NT2/D1 (cell line): ENCODE data around the gene SURF2.
"Not testable (repeated sequence)": the region's sequence is repeated elsewhere in the genome, so short reads cannot be mapped to it uniquely, and the experiment has no call there.

Experiments
- DNase-seq: peaks from one replicate; pipeline ENCODE4 v3.0.0-alpha.2; 2011; ENCODE audit warnings: low read depth, low spot score
- H3K27me3 ChIP-seq: 2 replicates; pipeline ENCODE4 v1.6.0; 2011; ENCODE audit warnings: mild to moderate bottlenecking; ENCODE audit not compliant: insufficient read length, insufficient read depth
- H3K36me3 ChIP-seq: 2 replicates; pipeline ENCODE4 v1.6.1; 2011; ENCODE audit warnings: mild to moderate bottlenecking, low read length, mixed read lengths; ENCODE audit not compliant: insufficient read depth, insufficient read length
- H3K4me1 ChIP-seq: 2 replicates; pipeline ENCODE4 v1.5.1; 2011; ENCODE audit not compliant: insufficient read depth, insufficient read length
- H3K4me3 ChIP-seq: 2 replicates; pipeline ENCODE4 v1.5.1; 2011; ENCODE audit warnings: low read depth; ENCODE audit not compliant: insufficient read length
- H3K9ac ChIP-seq: 2 replicates; pipeline ENCODE4 v1.6.0; 2011; ENCODE audit warnings: low read depth; ENCODE audit not compliant: insufficient read length
- H3K9me3 ChIP-seq: 2 replicates; pipeline ENCODE4 v1.5.1; 2011; ENCODE audit warnings: mild to moderate bottlenecking, low read length; ENCODE audit not compliant: insufficient read depth
- SUZ12 ChIP-seq: IDR thresholded peaks from 2 replicates; pipeline ENCODE4 v1.6.1; 2011; ENCODE audit not compliant: insufficient read length, insufficient read depth; ENCODE audit errors: extremely low read depth
- YY1 ChIP-seq: IDR thresholded peaks from 2 replicates; pipeline ENCODE4 v1.6.1; 2011; ENCODE audit not compliant: insufficient read length, insufficient read depth
- ZNF274 ChIP-seq: IDR thresholded peaks from 2 replicates; pipeline ENCODE4 v1.6.1; 2011; ENCODE audit warnings: mild to moderate bottlenecking, low read depth, low read length

Gene SURF2

GRCh38 chr9:133356391-133357091, at the start of gene SURF2, which contains the start of gene SURF1:
Gene SURF2 (plus strand): TSS chr9:133356550. CDS start chr9:133356593, 43 bp downstream.
Gene SURF1 (minus strand): TSS chr9:133356487. CDS start chr9:133356453, 34 bp downstream.
- H3K9ac ChIP-seq = peak within 1 kb of the TSS; percentile 81
- H3K4me3 ChIP-seq = peak within 1 kb of the TSS; percentile 75
- H3K9me3 ChIP-seq = no peaks in the 10 kb centered on the region
- no peaks in the 10 kb centered on the region for H3K27me3 ChIP-seq
- TF ChIP-seq ZNF274 (no peak), SUZ12 (no peak), YY1 (peak; percentile 55)
- peaks cover 82% of the 10 kb centered on the region for H3K36me3 ChIP-seq
- H3K4me1 ChIP-seq = peaks cover 18% of the 10 kb centered on the region
- peak; percentile 79 for DNase-seq

GRCh38 chr9:133307301-133307700, 49.0 kb upstream of the SURF2 start:
- no peaks in the 10 kb centered on the region for H3K36me3 ChIP-seq
- H3K4me1 ChIP-seq = peaks cover 13% of the 10 kb centered on the region
- no peak for DNase-seq
- H3K4me3 ChIP-seq = no peak overlapping the region
- peaks cover 7% of the 10 kb centered on the region; the same call in 1 of the 2 replicates for H3K9me3 ChIP-seq
- H3K9ac ChIP-seq = no peak overlapping the region
- TF ChIP-seq SUZ12 = no peak
- no peak for TF ChIP-seq ZNF274
- TF ChIP-seq YY1 = no peak
- H3K27me3 ChIP-seq = peaks cover 3% of the 10 kb centered on the region

- no peak for TF ChIP-seq ZNF274
- TF ChIP-seq YY1 = no peak
- TF ChIP-seq SUZ12 = no peak
- Histone ChIP-seq H3K4me1 (peaks cover 7% of the 10 kb centered on the region), H3K9ac (no peak overlapping the region), H3K36me3 (no peaks in the 10 kb centered on the region), H3K9me3 (peaks cover 7% of the 10 kb centered on the region; the same call in 1 of the 2 replicates), H3K27me3 (peaks cover 3% of the 10 kb centered on the region), H3K4me3 (no peak overlapping the region)
- no peak for DNase-seq
Measured at GRCh38 chr9:133309608-133310007, 46.7 kb upstream of the SURF2 start.

- H3K9me3 ChIP-seq = no peaks in the 10 kb centered on the region
Measured at GRCh38 chr9:133315997-133316396, 40.4 kb upstream of the SURF2 start.

GRCh38 chr9:133317551-133317950, 38.8 kb upstream of the SURF2 start:
- H3K9me3 ChIP-seq, H3K36me3 ChIP-seq, H3K9ac ChIP-seq, DNase-seq, H3K4me3 ChIP-seq, H3K4me1 ChIP-seq, H3K27me3 ChIP-seq: not testable (repeated sequence)

More at GRCh38 chr9:133315997-133316396, 40.4 kb upstream of the SURF2 start:
- no peaks in the 10 kb centered on the region for H3K36me3 ChIP-seq
- H3K9ac ChIP-seq = no peak overlapping the region
- H3K4me3 ChIP-seq = no peak overlapping the region
- H3K27me3 ChIP-seq = no peaks in the 10 kb centered on the region
- TF ChIP-seq ZNF274 (no peak), SUZ12 (no peak), YY1 (no peak)
- DNase-seq = no peak
- peaks cover 4% of the 10 kb centered on the region for H3K4me1 ChIP-seq

- Histone ChIP-seq H3K4me3 (no peak overlapping the region), H3K9me3 (peaks cover 8% of the 10 kb centered on the region; the same call in 1 of the 2 replicates), H3K9ac (no peak overlapping the region), H3K36me3 (no peaks in the 10 kb centered on the region), H3K4me1 (peaks cover 4% of the 10 kb centered on the region), H3K27me3 (no peaks in the 10 kb centered on the region)
- no peak for DNase-seq
- TF ChIP-seq SUZ12 (no peak), ZNF274 (no peak), YY1 (no peak)
Measured at GRCh38 chr9:133320421-133320881, 35.9 kb upstream of the SURF2 start.

- peaks cover 8% of the 10 kb centered on the region; the same call in 1 of the 2 replicates for H3K9me3 ChIP-seq
- H3K4me3 ChIP-seq = no peak overlapping the region
- TF ChIP-seq YY1 (no peak), ZNF274 (no peak), SUZ12 (no peak)
- no peak for DNase-seq
- H3K36me3 ChIP-seq = no peaks in the 10 kb centered on the region
- no peak overlapping the region for H3K9ac ChIP-seq
- no peaks in the 10 kb centered on the region for H3K27me3 ChIP-seq
- peaks cover 4% of the 10 kb centered on the region for H3K4me1 ChIP-seq
Measured at GRCh38 chr9:133321411-133321935, 34.9 kb upstream of the SURF2 start.
